GM19099 (cell line): Measurements from ENCODE around the gene CBX6.

Source experiments
- POLR2A ChIP-seq: IDR thresholded peaks from 3 replicates; pipeline ENCODE4 v1.6.1; 2011; ENCODE audit warnings: low read depth; ENCODE audit not compliant: insufficient read length; ENCODE audit errors: extremely low read depth

The CBX6 gene

DNA sequence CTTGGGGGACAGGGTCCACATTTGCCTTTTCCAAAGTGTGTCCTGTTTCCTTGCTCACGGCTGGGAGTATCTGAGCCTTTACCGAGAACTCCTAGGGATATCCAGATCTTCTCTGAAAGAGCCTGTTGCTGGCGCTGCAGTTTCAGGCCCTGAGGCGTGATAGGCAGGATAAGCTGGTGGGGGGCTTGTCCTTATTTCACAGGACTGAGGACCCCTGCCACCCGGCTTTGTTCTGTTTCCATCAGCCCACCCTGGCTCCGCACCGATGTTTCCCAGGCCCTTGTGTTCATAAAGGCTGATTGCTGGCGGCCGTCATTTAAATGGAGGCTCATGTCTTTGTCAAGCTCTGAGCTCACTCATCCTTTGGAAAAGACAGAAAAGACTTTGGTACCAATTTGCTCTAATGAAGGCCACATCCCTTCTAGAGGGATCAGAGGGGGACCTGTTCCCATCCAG lies 18.8 kb downstream of the CBX6 start:
- no peak for TF ChIP-seq POLR2A

DNA sequence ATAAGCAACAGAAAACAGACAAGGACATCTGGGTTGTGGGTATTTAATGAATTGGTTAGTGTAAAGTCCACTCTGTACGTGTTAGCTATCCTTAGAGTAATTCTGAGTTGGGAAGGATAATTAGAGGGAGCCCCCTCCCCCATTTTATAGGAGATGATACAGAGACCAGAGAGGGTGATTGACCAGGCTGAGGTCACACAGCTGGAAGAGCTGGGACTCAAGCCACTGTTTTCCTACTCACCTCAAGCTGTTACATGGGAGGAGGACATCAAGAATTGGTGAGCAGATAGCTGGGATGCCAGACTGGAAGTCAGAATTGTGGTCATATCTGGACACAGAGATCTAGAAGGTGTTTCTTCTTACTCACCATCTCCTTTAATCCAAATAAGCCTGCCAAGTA lies 19.5 kb downstream of the CBX6 start:
- no peak for TF ChIP-seq POLR2A

DNA sequence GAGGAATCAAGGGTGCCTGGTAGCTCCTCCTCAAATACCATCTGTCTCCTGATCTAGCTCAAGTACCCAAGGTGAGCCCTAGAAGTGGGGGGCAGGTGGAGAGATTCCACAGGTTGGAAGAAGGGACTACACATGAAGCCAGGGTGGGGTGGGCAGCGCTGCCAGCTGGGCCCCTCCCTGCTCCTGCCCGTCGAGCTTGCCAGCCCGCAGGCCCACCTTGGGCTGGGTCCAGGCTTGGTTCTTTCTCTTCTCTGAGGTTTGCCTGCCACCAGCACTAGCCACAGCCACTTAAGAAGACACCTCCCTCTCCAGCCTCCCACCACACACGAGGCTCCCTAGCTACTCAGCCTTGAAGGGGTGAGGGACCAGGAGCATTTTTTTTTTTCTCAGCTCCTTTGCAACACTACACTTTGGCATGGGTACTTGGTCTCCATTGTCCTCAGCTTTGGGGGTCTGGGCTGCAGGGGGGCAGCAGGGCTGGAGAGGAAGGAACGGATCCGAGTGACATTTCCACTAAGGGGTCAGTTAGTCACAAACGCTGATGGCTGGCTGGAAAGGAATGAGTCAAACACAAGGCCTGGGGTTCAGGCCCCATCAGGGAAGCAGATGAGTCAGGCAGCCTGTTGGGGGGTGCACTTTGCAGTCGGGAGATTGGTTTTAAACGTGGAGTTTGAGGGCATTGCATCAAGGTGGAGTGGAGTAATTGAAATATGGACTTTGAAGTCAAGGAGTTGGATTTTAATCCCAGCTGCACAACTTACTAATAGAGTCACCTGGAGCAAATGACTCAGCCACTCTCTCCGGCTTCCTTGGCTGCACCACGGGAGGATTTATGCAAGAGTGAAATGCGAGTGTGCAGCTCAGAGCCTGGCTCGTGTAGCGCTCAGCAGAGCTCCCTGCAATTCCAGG lies 20.8 kb downstream of the CBX6 start:
- no peak for TF ChIP-seq POLR2A

DNA sequence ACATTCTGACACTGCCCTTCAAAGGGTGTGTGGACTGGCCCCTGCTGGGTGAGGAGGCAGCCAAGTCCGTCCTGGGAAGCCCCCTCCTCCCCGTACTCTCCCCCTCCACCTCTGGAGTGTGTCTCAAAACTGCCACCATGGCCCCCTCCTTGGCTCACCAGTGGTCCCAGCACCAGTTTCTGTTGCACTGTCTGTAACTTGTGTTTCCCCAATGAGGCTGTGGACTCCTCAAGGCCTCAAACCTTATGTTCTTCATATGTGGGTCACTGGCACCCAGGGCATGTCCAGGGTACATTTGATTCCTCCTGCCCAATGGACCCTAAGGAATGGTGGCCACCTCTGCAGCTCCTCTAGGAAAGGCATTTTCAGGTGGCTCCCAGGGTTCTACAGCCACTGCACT lies 21.6 kb downstream of the CBX6 start:
- TF ChIP-seq POLR2A: no peak

DNA sequence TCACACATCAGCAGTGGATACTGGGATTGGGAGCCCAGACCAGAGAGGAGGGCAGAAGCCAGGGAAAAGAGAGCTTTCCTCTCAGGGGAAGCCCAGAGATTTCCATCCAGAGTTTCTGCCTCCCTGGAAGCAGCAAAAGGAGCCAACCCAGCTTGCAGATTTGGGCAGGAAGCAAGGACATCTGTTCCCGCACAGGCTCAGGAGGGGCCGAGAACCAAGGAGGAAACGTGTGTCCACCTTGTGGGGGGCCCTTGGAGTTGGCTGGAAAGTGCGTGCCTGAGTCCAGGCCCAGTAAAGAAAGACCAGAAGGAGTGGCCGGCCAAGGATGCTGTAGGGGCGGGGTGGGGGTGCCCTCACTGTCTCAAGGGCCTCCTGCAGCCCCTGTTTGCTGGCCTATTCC lies 22.2 kb downstream of the CBX6 start:
- no peak for TF ChIP-seq POLR2A

DNA sequence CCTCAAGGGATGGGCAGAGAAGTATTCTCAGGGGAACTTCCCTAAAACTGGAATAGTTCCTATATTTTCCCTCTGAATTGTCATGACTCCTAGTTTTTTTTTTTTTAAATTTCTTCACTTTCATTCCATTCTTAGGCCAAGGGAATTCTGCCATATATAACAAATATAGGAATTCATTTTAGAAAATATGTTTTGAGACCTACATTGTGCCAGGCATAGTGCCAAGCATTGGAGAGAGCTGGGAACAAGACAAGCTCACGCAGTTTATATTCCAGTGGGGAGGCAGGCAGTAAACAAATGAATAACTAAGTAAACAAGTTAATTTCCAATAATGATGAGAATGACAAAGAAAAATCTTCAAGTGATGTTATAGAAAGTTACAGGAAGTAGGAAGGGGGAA lies 25.6 kb downstream of the CBX6 start:
- TF ChIP-seq POLR2A: no peak

DNA sequence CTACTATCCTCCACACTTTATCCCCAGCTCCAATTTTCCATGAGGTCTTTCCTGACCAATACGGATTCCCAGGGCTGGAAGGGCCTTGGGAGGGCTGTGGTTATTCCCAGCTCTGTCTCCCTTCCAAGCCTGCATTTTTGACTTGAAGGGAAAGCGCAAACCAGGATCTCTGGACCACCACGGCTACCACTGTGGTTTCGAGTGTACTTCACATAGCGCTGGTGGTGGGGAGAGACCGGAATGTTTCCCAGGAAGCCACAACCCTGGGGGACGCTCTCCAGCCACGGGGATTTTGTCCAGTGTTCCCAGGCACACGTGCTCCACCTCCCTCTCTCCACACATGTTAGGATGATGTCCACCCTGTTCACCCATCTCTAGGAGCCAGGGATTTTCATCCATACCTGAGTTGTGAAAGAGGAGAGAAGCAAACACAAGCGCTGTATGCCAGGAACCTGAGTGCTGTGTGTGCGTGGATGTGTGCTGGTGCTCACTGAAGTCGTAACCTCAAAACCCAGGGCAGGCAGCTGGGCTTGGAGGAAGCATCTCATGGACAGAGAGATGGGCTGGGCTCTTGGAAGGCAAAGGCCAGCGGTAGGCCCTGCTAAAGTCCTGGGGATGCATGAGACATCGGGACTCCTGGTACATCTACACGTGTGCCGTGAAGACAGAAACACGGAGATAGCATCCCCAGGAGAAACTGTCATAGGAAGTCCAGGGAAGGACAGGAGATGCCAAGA lies 26.8 kb downstream of the CBX6 start:
- TF ChIP-seq POLR2A: no peak

DNA sequence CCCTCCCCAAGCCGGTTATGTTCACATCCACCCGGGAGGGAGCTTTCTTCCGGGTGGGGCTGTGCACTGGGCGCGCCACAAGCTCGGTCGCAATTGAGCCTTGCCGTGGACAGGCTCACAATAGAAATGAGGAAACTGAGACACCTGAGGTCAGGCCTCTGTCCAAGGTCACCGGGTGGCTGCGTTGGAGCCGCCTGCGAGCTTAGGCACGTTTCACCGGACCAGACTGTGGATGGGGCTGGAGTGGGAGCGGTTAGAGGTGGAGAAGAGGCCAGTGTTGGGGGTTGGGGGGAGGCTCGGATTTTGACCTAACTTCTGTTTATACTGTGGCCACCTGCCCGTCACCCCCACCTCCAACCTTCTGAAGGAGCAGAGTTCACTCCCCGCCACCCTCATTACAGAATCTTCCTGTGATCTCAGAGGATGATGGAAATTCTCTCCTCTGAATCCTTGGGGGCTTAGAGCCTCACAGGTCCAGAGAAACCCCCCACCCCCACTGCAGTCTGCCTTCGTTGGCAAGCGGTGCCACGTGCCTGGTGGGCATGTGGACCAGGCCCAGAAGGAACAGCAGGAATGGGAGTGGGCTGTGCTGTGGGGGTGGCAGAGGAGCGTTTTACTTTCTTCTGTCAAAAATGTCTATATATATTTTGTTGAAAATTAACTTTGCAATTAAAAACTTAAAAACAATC lies 27.6 kb downstream of the CBX6 start:
- no peak for TF ChIP-seq POLR2A

DNA sequence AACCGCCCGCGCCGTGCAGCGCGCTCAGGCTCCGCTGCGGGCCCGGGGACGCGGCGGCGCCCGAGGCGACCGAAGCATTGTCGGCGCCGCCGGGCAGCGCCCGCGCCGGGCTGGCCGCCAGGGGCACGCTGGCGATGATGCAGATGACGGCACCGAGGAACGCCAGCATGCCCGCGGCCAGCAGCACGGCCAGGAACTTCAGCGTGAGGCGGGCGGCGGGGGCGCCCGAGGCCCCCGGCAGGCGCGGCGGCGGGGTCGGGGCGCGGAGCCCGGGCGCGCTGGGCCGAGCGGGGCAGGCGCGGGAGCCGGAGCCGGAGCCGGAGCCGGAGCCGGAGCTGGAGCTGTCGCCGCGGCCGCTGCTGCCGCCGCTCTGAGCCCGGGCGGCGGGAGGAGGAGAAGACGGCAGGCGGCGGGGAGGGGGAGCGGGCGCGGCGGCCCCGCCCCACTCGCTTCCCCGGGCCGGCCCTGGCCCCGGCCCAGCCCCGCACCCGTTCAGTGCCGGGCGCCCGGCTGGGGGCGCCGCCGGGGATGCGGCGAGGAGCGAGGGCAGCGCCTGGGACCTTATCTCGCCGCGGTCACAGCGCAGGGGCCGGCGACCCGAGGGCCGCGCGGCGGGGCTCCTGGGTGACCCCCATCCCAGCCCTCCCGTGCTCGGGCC lies 28.2 kb downstream of the CBX6 start, which contains the start of gene NPTXR:
TSS of gene NPTXR (minus strand) at position 372 of the 658 bp plus-strand sequence.
- TF ChIP-seq POLR2A: no peak

DNA sequence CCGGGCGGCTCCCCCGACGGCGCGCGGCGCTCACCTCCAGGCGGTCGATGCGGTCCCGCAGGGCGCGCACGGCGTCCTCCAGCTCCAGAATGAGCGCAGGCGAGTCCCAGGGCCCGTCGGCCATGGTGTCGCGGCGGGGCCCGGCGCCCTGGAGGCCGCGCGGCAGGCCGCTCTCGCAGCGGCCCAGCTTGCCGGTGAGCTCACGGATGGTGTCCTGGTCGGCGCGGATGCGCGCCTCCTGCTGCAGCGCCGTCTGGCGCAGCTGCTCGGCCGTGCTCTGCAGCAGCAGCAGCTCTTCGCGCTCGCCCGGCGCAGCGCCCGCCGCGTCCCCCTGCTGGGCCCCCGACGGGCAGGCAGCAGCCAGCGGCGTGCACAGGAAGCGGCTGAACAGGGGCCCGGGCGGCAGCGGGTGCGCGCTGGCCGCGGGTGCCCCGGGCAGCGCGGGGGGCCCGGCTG lies 28.8 kb downstream of the CBX6 start:
- no peak for TF ChIP-seq POLR2A

DNA sequence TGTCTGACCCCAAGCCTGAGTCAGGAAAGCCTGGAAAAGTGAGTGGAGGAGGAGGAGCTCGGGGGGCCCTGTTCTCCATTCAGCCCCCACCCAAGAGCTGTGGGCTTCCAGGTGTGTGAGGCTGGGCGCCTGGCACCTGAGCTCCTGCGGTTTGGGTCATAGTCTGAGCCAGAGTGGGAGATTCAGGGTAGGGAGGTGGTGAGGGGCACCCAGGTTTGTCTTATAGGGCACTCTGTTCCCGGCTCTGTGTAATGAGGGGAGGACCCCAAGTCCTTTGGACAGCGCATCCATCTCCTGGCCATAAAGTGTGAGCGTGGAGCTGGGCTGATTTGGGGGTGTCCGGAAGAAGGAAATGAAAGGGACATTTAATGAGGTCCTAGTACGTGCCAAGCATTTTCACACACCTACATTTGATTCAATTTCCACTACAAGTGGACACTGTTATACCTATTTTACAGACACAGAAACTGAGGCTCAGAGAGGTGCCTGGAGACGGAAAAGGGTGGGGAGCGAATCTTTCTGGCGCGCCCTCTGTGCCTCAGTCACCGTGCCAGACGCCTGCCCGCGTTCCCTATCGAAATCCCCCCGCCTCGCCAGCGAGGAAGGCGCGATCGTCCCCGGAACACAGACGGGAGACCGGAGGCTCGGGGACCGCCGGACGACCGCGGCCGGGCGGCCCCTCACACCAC lies 29.4 kb downstream of the CBX6 start:
- TF ChIP-seq POLR2A: no peak

DNA sequence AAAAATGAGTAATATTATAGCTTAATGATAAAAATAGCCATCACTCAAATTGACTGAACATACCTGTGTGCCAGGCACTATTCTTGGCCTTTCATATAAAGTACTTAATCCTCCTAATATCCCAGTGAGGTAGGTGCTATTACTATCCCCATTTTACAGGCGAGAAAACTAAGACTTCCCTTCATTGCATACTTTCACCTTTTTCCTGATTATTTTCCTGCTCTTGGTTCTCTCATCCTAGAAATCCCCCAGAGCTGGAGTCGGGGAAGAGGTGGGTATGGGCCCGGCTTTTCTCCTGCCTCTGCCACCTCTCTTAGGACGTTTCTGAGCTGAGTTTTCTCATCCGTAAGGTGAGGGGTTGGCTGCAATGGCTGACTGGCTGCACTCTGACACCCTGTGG lies 30.4 kb downstream of the CBX6 start:
- TF ChIP-seq POLR2A: no peak

DNA sequence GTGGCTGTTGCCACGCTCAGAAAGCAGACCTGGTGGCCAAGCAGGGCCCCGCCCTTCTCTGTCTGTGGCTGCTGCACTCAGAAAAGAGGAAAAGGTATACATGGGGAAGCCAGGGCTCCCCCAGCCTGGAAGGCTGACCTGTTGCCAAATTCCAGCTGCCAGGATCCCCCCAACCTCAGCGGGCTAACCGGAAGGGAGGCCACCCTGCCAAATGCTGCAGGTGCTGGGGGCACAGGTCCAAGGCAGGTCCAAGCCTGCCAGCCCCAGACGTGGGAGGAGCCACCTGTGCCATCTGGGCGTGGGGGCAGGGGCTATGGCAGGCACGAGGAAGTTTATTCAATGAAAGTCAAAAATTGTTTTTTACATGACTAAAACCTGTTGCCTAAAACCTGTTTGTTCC lies 30.8 kb downstream of the CBX6 start:
- TF ChIP-seq POLR2A: no peak

DNA sequence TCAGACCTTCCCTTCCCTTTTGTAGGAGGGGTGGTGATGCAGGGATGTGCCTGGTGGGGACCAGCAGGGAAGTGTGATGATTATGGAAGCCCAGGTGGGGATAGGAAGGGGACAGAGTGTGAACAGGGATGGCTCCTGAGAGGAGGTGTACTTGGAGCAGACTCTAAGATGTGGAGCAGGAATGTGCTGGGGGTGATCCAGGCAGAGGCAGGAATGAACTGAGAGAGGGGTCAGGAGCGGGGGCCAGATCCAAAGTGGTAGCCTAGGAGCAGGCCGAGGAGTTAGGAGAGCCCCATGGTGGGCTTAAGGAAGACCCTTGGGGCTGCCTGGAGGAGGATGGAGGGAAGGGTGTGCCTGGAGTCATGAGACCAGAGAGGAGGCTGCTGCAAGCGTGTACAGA lies 31.9 kb downstream of the CBX6 start:
- no peak for TF ChIP-seq POLR2A

DNA sequence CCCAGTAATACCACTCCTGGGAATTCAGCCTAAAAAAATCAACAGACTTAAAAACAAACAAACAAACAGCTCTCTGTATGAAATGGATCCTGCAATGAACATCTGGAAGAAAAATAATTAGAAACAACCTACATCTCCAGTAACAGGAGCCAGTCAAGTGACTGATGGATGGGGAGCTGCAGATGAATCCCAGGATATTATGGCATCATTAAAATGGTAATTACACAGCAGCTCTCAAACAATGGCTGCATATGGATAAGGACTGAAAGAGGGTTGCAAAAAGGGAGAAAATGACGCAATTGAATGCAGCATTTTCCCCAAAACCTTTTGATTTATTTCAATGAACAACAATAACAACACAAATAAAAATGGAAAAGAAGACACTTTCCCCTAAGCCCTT lies 32.3 kb downstream of the CBX6 start:
- no peak for TF ChIP-seq POLR2A

DNA sequence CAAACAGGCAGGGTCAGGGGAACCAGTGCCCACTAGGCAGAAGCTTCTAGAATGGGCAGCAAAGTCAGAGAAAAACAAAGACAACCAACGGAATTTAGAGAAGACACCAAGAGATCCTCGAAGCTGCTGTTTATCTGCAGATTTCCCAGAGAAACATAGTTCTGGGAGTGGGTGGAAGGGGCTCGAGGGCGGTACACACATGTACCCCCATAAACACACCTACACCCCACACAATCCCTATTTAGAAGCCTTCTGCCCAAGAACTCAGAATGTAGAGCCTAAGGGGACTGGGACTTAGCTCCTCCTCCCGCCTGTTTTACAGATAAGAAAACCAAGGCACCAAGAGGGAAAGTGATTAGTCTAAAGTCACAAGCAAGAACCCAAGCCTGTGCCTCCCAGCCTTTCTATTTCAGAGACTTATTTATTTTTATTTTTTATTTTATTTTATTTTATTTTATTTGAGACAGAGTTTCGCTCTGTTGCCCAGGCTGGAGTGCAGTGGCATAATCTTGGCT lies 34.5 kb downstream of the CBX6 start:
- TF ChIP-seq POLR2A: no peak
